Measurements from ENCODE around the gene LRMDA. TPM values are rescaled to one million over a fixed set of nuclear protein-coding genes. Genes with fewer than 3 reads are reported as not detected.
A peak's percentile ranks its signal among the peaks of the same experiment; 100 is the strongest.

The LRMDA gene
- polyA plus RNA-seq, 2 of the 4 experiments (the other 2 are of a cell fraction): 4.6 to 5.2 TPM

- H3K27ac ChIP-seq: no peak overlapping the region
- H3K9me3 ChIP-seq: no peaks in the 10 kb centered on the region
- no peak overlapping the region for H3K4me2 ChIP-seq
- DNase-seq (ENCODE audit: low read depth in 1 of 2, low spot score in 1 of 2): no peak
- ChIA-PET CTCF (no interaction called here), POLR2A (no interaction called here)
- WGBS (ENCODE audit: missing lambda C conversion rate): 89% methylated on average over 5 of the region's 7 CpGs
- no peak for TF ChIP-seq BCL3 (IDR thresholded peaks at IDR 0.05)
- TF ChIP-seq KDM1A (IDR thresholded peaks at IDR 0.05; ENCODE audit: low read depth): no peak
- TF ChIP-seq FOSL2 (IDR thresholded peaks at IDR 0.05): no peak
- no peak for TF ChIP-seq FOSL2 (CRISPR knock-in tag; IDR thresholded peaks at IDR 0.05)
- TF ChIP-seq RNF2 (IDR thresholded peaks at IDR 0.05; ENCODE audit: borderline replicate concordance, low read depth): no peak
- TF ChIP-seq EHMT2 (IDR thresholded peaks at IDR 0.05; ENCODE audit: low read depth): no peak
- no peak for TF ChIP-seq EP300 (IDR thresholded peaks at IDR 0.05)
- TF ChIP-seq RFX5 (IDR thresholded peaks at IDR 0.05): no peak
- TF ChIP-seq TFCP2L1 (CRISPR knock-in tag; IDR thresholded peaks at IDR 0.05): no peak
- no peak for TF ChIP-seq RAD21 (conservative IDR thresholded peaks at IDR 0.05 in 1 of 2, IDR thresholded peaks at IDR 0.05 in 1 of 2)
- no peak for TF ChIP-seq SREBF2 (IDR thresholded peaks at IDR 0.05)
- no peak for TF ChIP-seq ZNF302 (CRISPR knock-in tag; IDR thresholded peaks at IDR 0.05)
- TF ChIP-seq RARB (CRISPR knock-in tag; IDR thresholded peaks at IDR 0.05): no peak
- TF ChIP-seq MAZ (IDR thresholded peaks at IDR 0.05; ENCODE audit: borderline replicate concordance, low read depth, low read length): no peak
- TF ChIP-seq USF2 (IDR thresholded peaks at IDR 0.05): no peak
- peaks cover 4% of the 10 kb centered on the region; the same call in 2 of the 3 replicates for H3K4me1 ChIP-seq
- H3K4me3 ChIP-seq: no peak overlapping the region
- no peak for ATAC-seq
- FAIRE-seq: no peak
Observed at GRCh38 chr10:75660823-75661222, 229.4 kb downstream of the LRMDA start.

- FAIRE-seq: no peak
- no peak overlapping the region for H3K4me3 ChIP-seq
Observed at GRCh38 chr10:75662715-75663114, 231.3 kb downstream of the LRMDA start.

More at GRCh38 chr10:75662715-75663114, 231.3 kb downstream of the LRMDA start:
- Histone ChIP-seq H3K4me2 (no peak overlapping the region), H3K4me1 (no peaks in the 10 kb centered on the region), H3K9me3 (no peaks in the 10 kb centered on the region), H3K27ac (no peak overlapping the region)
- ChIA-PET CTCF (no interaction called here), POLR2A (no interaction called here)
- no peak for DNase-seq (ENCODE audit: low read depth in 1 of 2, low spot score in 1 of 2)
- TF ChIP-seq TFCP2L1 (CRISPR knock-in tag; IDR thresholded peaks at IDR 0.05) (no peak), CTCF (IDR thresholded peaks at IDR 0.05) (no peak), CEBPB (IDR thresholded peaks at IDR 0.05) (0 out of 4 replicates have a peak, but pooled peaks of 1 of the 2 experiments have one; percentile 18), FOSL2 (IDR thresholded peaks at IDR 0.05) (no peak), FOSL2 (CRISPR knock-in tag; IDR thresholded peaks at IDR 0.05) (no peak), EHMT2 (IDR thresholded peaks at IDR 0.05; ENCODE audit: low read depth) (no peak), NFE2L2 (conservative IDR thresholded peaks at IDR 0.05; ENCODE audit: low read length) (no peak), BHLHE40 (IDR thresholded peaks at IDR 0.05; ENCODE audit: low read depth, low read length) (no peak), ELK1 (IDR thresholded peaks at IDR 0.05; ENCODE audit: low read depth, low read length) (no peak)
- ATAC-seq: no peak
- 46% methylated on average over 3 of the region's 3 CpGs for WGBS (ENCODE audit: missing lambda C conversion rate)

Data from A549 (cell line).